NCI-H2107 (cell line): ENCODE measurements around the gene NUP43.
"Not testable (repeated sequence)": the region's sequence is repeated elsewhere in the genome, so short reads cannot be mapped to it uniquely, and the experiment has no call there.

Experiments used
- DNase-seq: peaks from one replicate; lab custom pipeline; 2025; lab: John Stamatoyannopoulos, UW

NUP43 gene

GRCh38 chr6:149691201-149691600 lies 55.1 kb downstream of the NUP43 start:
- no peak for DNase-seq

DNA sequence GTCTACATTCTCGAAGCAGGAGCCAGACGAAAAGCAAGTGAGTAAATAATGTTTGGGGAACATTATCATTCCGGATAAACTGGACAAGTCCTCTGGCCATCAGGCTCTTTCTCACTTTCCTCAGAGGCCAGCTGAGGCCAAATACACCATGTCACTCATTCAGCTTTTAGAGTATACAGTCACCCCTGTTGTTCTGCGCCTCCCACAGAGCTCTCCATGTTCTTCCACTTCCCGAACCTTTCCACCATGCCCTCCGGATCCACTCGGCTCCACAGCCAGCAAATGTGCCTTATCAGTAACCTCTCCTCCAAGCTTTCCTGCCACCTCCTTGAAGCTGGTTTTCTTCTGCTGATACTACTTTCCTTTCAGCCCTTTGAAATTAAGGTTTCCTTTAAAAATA lies 60.1 kb downstream of the NUP43 start:
- DNase-seq, result no peak

GRCh38 chr6:149683256-149683859 lies 63.0 kb downstream of the NUP43 start:
- DNase-seq, result no peak

DNA sequence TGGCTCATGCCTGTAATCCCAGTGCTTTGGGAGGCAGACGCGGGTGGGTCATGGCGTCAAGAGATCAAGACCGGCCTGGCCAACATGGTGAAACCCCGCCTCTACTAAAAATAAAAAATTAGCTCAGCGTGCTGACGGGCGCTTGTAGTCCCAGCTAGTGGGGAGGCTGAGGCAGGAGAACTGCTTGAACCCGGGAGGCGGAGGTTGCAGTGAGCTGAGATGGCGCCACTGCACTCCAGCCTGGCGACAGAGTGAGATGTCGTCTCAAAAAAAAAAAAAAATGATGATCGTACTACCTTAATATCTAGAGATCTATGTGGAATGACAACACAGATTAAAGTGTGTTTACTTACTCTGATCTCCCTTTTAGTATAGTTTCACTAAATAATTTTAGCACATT lies 64.5 kb downstream of the NUP43 start:
- DNase-seq, result not testable (repeated sequence)

- no peak for DNase-seq
Observed at GRCh38 chr6:149681209-149681608, 65.1 kb downstream of the NUP43 start.

DNA sequence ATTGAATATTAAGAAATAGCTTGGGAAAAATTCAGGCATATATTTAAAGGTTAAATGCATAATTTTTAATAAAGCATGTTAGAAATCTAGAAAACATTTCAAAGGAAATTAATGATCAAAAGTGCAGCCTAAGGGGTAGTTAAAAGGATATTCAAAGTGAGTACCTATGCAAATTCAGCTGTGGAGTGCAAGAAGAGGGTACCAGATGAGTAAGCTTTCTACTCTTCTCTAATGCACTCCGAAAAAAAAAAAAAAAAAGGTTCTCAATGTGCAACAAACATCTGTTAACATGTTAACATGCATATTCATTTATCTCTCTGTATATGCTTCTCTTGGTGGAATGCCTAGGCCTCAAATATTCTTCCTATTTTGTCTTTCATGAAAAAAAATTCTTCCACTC lies 65.8 kb downstream of the NUP43 start:
- DNase-seq, result no peak
